HG03097 (cell line): ENCODE measurements around the gene MED27.

ENCODE experiments used
- ATAC-seq: cut with Tn5 transposase; IDR thresholded peaks from one replicate; pipeline ENCODE4 v1.9.1; 2021; ENCODE audit not compliant: unreplicated experiment, low FRiP score

Gene MED27

DNA sequence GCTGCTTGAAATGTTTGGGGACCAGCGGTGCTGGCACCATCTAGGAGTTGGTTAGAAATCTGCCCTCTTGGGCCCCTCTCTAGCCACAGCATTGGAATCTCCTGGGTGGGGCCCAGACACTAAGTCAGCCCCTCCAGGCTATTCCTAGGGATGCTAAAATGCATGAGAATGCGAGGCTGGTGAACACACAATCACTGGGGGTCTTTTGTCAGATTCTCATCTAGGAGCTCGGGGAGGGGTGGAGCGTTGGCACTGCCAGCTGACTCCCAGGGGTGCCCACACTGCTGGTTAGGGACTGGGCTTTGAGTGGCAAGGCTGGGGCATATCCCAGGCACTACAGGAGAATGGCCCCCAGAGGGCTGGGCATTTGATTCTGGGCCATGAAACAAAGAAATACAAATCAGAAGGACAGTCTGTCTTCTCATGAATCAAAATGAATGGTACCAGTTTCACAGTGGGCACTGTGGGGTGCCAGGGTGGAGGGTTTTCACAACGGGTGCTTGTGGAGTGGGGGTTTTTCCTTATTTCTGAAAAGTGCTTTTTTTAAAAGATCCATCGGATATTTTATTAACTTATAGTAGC is 212.0 kb downstream of the MED27 start:
- ATAC-seq, result no peak

DNA sequence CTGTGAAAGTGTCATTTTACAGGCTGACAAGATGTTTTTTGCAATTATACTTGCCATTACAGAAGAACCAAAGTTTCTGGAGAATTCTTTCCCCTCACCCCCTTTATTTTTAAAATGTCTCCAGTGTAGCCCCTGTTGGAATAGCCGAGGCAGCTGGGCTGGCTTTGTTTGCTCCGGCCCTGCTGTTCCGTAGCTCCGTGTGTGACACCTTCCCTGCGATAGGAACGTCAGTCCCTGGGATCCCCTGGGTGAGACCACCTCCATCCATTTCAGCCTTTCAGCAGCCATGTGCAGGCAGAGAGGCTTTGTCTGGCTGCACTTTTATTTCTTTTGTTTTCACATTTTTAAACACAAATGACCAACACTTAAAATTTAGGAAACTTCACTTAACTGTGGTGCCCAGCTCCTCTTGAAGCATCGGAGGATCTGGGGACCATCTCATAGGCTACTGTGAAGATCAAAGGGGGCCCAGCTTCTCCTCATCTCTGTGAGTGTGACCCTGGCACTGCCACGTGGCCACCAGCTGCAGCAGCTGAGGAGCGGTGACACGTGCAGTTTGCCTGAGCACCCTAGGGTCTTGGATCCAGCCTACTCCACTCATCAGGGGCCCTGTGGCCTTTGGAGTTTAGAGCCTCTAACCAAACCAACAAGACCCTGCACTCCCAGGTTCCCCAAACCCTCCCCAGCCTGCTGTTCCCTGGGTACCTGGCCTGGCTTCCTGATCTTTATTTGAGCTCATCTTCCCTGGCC is 214.0 kb downstream of the MED27 start:
- no peak for ATAC-seq

DNA sequence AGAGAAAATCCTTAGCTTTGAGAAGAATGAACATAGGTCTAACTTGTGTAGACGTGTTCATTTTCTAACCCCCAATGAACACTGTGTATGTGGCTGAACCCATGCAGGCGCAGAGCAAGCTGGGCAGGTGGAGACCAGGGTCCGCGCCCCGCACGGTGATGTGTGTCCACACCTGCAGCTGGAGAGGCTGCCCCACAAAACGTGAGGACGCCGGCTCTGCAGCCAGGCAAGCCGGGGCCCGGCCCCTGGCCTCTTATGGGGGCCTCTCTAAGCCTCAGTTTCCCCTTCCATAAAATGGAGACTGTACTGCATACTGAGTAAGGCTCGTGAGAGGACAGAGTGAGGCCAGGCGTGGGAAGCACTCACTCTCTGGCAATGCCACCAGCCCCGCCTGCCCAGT is 215.1 kb downstream of the MED27 start:
- ATAC-seq, result no peak

DNA sequence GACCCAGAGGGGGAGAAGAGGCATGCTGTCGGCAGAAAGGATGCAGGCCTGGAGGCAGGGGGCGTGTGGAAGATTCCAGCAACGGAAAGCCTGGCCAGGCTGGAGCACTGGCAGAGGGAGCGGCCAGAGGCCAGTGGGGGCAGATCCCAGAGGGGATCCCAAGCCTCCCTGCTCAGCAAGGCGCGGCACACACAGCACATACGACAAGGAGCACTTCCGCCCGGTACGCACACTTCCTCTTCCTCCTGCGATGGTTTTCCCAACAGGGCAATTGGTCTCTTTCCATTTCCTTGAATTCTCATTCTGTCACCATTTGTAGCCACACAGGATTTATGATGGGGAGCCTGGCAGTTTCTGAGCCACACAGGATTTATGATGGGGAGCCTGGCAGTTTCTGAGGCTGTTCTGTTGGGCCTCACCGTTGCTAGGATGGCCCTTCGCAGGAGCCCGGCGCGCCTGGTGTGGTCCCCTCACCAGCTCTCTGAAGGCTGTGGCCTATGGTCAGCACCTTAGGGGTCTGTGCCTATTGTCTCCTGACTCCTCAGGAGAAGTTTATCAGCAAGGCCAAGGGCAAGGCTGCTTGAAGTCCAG is 216.3 kb downstream of the MED27 start:
- no peak for ATAC-seq

DNA sequence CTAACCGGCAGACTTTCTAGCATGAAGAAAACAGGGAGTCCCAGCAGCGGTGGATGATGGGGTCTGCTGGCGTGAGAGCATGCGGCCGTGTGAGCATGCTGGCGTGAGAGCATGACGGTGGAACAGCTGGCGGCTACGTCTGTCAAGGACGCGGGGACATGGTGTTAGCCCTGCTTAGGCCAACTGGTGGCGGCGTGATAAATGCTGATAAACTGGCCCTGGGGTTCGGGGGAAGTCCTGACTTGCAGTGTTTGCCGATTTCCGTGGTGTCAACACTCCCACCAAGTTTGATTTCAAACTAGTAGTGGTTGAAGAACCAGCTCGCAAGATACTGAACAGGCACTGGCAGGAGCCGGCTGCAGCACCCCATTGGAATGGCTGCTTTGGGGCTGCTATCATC is 217.4 kb downstream of the MED27 start:
- ATAC-seq, result no peak

DNA sequence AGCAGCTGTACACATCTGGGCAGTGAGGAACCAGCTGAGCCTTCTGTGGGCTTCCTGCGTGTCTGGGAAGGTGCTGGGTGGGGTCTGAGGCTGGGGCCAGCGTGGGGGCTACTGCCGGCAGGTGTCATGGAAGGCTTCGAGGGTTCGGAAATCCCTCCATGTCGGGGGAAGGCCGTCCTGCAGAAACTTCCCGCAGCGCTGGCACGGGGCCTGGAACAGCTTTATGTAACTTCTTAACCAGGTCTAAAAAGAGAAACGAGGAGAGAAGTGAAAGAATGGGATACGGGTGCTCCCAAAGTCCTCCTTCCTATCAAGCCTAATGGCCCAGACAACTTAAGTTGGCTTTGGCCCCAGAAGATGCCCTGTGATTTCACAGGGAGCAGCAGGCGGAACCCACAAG is 219.2 kb downstream of the MED27 start:
- ATAC-seq, result no peak

DNA sequence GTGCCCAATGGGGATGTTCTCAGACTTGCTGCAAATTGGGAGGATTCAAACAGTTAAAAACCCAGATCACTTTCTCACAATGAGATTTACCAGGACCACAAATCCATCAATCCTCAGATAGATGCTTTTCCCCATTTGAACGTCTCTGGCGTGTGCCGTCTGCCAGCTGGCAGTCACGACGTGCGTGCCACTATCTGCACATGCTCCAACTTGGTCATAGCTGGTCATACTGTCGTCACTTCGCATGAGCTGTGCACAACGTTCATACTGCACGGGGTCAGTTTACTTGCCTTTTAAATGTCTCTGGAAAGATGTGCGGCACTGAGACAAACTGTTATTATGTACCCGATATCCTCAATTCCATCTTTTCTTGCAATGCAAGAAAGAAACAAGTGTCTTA is 221.5 kb downstream of the MED27 start:
- ATAC-seq, result no peak

DNA sequence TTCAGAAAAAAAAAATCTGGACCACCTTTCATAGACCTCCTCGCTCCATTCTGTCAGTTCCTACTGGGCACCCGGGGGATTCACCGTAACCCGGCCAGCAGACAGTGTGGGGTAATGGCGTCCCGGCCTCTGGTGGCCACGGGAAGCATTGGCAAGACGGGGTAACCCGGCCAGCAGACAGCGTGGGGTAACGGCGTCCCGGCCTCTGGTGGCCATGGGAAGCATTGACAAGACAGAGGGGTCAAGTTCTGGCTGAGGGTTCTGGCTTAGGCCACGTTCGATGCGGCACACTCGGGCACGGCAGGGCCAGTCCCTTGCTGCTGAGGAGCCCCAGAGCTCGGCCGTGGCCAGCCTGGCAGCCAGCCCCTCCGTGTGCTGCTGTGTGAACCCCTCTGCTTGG is 223.6 kb downstream of the MED27 start:
- no peak for ATAC-seq

DNA sequence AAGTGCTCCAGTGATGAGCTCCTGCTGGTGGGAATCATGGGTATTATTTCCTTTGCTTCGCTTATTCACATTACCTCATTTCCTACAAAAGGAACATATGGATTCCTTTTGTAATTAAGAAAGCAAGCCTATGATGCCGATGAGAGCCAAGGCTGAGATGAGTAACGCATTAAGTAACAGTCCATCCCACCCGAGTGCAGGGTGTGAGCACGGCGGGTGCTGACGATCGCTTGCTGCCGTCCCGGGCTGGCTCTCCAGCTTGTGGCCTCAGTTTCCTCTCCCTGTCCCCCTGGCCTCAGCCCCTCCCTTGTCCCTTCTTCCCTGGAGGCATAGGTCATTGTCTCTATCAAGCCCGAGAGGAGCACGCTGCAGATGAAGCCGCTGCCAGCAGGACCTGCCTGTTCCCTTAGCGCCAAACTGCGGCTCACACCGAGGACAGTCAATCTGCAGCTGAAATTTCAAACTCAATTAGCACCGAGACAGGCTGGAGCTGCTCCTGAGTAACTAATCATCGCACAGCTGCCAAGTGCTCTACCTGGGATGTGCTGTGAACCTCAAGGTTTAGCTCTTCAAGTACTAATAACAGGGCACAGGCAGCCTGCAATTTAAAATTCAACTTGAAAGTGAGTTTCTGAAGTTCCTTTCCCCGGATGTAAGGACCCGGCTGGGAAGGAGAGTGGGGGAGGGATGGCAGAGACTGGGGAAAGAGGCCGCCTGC is 224.6 kb downstream of the MED27 start:
- no peak for ATAC-seq

DNA sequence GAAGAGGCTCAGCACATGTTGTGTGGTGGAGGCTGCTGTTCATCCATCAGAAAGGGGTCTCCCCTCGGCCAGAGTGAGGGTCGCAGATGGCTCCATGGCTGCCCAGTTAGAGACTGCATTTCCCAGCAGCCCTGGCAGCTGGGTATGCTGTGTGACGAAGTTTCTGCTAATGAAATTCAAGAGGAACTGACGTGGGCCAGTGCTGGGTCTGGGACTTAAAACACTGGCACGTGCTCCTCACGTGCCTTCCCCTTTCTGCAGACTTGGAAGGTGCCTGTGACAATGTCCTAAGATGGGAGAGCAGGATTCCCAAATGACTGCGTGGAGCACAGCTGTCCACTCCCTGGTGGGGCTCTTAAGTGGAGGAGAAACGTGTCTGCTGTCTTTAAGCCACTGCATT is 225.3 kb downstream of the MED27 start:
- ATAC-seq, result no peak

DNA sequence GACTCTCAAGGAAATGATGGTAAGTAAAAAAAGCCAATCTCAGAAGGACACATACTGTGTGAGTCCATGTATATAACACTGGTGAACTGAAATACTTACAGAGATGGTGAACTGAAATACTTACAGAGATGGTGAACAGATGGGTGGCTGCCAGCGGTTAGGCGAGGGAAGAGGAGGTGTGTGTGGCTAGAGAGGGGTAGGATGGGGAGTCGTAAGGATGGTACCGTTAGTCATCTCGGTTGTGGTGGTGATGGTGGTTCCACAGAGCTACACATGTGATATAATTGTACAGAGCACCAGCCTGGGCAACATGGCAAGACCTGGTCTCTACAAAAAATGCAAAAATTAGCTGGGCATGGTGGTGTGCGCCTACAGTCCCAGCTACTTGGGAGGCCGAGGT is 226.2 kb downstream of the MED27 start:
- no peak for ATAC-seq

DNA sequence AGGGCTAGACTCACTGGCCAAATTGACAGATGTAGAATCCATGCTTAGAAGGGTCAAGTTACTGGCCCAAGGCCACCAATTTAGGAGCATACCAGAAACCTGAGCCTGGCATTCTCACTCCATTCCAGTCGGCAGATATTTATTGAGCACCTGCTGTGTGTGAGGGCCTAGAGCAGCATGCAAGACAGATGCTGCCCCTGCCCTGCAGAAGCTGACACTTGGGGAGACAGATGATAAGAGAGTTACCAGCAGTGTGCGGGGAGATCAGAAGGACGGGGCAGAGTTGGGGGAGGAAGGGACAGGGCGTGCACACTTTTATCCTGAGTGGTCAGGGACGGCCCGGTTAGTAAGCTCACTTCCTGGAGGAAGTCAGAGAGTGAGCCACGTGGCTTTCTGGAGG is 228.3 kb downstream of the MED27 start:
- ATAC-seq, result no peak

DNA sequence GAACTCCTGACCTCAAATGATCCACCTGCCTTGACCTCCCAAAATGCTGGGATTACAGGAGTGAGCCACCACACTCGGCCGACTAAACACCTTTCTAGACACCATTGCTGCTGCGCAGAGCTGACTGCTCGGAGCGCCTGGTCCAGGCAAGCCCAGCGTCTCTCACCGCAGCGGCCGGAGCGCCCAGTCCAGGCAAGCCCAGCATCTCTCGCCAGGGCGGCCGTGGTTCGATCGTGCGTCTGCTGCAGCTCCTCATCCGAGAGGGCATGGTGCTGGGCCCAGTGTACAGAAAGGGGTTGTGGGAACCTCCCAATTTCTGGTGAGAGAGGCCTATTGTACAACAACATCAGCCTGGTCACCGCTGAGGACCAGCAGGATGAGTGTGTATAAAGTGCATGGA is 230.3 kb downstream of the MED27 start:
- no peak for ATAC-seq

DNA sequence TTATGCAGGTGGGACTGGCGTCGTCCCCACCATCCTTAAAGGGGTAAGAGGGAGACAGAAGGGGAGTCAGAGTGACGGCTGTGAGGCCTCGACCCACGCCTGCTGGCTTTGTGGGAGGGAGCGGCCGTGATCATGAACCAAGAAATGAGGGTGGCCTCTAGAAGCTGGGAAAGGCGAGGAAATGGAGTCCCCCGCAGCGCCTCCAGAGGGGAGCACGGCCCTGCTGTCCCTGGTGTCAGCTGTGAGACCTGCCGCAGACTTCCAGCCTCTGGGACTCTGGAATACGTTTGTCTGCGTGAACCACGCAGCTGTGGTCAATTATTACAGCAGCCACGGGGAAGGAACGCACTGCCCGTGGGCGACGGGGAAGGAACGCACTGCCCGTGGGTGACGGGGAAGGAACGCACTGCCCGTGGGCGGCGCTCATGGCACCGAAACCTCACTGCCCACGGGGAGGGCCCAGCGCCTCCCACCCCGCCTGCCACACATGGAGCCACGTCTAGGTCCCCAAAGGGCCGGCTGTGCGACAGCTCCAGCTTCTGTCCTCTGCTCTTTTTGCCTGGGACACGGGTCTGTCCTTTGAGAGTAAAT is 231.0 kb downstream of the MED27 start:
- no peak for ATAC-seq

DNA sequence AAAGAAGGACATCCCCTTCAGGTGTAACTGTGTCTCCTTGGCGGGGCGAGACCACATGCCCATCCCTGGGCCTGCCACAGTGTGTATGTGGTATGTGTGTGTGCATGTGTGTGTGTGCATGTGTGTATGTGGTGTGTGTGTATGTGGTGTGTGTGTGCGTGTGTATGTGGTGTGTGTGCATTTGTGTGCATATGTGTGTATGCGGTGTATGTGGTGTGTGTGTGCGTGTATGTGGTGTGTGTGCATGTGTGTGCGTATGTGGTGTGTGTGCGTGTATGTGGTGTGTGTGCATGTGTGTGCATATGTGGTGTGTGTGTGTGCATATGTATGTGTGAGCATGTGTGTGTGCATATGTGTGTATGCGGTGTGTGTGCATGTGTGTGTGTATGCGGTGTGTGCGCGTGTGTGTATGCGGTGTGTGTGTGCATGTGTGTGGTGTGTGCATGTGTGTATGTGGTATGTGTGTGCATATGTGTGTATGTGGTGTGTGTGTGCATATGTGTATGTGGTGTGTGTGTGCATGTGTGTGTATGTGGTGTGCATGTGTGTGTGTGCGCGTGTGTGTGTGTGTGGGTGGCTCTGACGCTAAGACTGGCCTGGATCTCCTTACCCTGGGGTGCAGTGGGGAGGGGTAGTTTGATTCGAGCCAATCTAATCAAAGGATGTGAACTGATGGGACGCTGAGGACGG is 231.9 kb downstream of the MED27 start:
- ATAC-seq, result no peak

DNA sequence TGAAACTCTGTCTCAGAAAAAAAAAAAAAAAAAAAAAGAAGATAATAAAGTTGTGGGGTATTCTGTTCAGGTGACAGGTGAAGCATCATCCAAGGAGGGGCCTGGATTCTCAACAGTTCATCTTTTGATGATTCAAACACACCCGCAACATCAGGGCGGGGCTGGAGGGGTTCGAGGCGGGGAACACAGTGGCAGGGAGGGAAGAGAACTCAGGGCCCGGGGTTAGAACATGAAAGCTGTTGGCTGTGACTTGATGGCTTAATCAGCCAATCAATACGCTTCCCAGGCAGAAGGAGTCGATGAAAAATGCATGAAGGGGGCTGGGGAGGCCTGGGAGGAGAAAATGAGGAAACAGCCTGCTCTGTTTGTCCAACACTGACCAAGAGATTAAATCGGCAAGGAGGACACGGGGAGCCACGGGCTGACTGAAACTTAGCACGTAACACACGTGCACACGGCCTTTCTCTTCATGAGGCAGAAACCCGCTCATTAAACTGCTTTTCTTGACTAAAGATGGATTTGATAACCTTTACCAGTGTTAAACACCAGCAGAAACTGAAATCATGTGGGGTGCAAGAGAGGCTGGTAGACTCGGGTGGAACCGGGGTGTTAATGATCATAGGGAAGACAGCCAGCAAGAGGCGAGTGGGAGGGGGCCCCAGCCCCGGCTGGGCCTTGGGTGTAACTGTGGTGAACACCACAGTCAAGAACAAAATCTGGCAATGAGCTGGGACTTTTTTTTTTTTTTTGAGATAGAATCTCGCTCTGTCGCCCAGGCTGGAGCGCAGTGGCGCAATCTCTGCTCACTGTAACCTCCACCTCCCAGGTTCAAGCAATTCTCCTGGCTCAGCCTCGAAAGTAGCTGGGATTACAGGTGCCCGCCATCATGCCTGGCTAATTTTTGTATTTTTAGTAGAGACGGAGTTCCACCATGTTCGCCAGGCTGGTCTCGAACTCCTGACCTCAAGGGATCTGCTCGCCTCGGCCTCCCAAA is 234.1 kb downstream of the MED27 start:
- no peak for ATAC-seq

DNA sequence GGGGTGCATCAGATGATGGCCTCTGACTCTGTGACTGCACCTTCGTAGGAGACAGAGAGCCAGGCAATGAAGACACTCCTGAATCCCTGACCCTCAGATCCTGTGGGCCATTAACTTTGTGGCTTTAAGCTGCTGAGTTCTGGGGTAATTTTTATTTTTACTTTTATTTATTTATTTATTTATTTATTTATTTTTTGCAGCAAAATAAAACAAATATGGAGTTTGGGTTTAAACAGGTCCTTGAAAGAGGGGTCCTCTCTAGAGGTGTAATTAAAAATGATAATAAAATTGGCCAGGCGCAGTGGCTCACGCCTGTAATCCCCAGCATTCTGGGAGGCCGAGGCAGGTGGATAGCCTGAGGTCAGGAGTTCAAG is 234.9 kb downstream of the MED27 start:
- no peak for ATAC-seq

DNA sequence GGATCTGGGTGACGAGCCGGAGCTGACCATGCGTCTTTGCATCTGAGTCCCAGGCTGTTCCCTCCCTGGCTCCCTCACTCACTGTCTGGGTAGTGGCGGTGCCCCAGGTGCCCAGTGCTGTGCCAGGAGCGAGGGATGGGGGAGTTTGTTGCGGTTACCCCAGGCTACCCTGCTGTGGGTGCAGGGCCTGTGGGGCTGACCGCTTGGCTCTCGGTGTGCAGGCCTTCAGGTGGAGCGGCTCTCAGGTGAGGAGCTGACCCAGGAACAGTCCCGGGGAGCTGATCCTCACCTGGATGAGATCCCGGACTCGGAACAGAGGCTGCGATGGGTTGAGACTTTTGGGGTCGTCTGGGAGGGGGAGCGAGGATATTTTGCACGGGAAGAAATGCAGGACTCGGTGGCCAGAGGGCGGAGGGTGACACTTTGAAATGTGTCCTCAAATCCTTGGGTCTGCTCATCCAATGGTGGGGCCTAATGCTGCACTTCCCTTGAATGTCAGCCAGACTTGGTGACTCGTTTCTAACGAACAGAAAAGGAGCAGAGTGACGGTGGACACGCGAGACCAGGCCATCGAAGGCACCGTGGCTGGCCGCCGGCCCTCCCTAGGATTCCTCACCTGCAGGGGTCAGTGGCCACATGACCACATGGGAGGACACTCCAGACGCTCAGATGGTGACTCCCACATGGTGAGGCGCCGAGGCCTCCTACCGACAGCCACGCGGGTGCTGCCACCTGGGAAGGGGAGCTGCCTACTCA is 235.5 kb downstream of the MED27 start:
- ATAC-seq, result no peak

DNA sequence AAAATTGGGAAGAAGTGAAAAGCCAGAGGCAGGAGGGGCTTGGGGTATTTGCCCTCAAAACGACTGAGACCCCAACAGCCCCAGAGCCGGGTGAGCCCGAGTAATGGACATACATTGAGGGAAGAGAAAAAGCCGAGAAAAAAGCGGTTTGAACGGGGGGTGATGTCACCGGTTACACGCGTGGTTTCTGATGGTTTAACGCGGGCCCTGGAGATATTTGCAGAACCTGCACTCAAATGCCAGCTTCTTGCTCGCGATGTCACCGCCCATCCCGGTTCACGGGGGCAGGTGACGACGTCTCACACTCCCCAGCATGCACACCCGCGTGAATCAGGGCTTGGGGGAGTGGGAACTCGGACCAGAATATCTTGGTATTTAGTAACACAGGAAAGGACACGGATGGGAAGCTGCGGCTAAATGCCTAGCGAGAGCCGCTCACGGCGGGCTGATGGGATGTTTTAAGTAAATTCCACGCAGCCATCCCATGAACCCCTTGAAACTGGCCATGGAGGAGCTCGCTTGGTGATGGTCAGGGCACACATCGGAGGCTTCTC is 237.8 kb downstream of the MED27 start:
- ATAC-seq, result no peak
